Endothelial cell of umbilical vein (primary cell): Measurements from ENCODE around the gene DGKI. TPM values are rescaled to one million over a fixed set of nuclear protein-coding genes. Genes with fewer than 3 reads are reported as not detected.

ENCODE experiments used
- BruUV-seq: library from RNA; stranded (reverse); fragments of 400-500 nt; replicated peaks from 2 replicates; lab custom pipeline; 2021; lab: Mats Ljungman, UMichigan
- CTCF ChIA-PET: fragments of 300-600, 350-600 bp; sonication (Branson Sonifier 250); formaldehyde crosslinking; loops from one replicate; lab custom pipeline; 2021; ENCODE audit warnings: antibody characterized with exemption, inconsistent platforms; lab: Charles Lee
- POLR2A ChIA-PET: fragments of 300-600, 350-600 bp; sonication (Branson Sonifier 250); formaldehyde crosslinking; loops from one replicate; lab custom pipeline; 2021; ENCODE audit warnings: antibody characterized with exemption, inconsistent platforms; lab: Charles Lee
- DNase-seq: peaks from one replicate; pipeline ENCODE4 v3.0.0-alpha.2; 2011; ENCODE audit warnings: low read depth, low spot score
- FAIRE-seq: peaks from 2 replicates; lab custom pipeline; 2011; peaks lifted over from hg19 to GRCh38; lab: Jason Lieb, UNC
- H2AFZ ChIP-seq: 2 replicates; pipeline ENCODE4 v1.6.0; 2012; ENCODE audit warnings: low read depth, low read length, control low read depth, inconsistent platforms
- H3K27ac ChIP-seq: 2 replicates; pipeline ENCODE4 v1.5.1; 2011; ENCODE audit warnings: low read depth, mild to moderate bottlenecking, control low read depth, low read length, moderate library complexity; ENCODE audit not compliant: insufficient read depth
- H3K27me3 ChIP-seq, 2 experiments: 2 replicates each; pipeline versions ENCODE4 v1.6.0 to v1.6.1; 2011; ENCODE audit warnings: low read length in 2 of 2, mixed read lengths in 1 of 2; ENCODE audit not compliant: control insufficient read depth in 2 of 2, insufficient read depth in 2 of 2
- H3K36me3 ChIP-seq, 2 experiments: 2 replicates in 1 of 2; 3 replicates in 1 of 2; pipeline ENCODE4 v1.5.1; 2011; ENCODE audit warnings: low read length in 2 of 2, mild to moderate bottlenecking in 1 of 2, moderate library complexity in 1 of 2; ENCODE audit not compliant: control insufficient read depth in 2 of 2, insufficient read depth in 2 of 2; ENCODE audit errors: extremely low read depth in 1 of 2
- H3K4me1 ChIP-seq: 3 replicates; pipeline ENCODE4 v1.5.1; 2011; ENCODE audit warnings: mild to moderate bottlenecking, low read length; ENCODE audit not compliant: control insufficient read depth, insufficient read depth; ENCODE audit errors: extremely low read depth
- H3K4me2 ChIP-seq: 2 replicates; pipeline ENCODE4 v1.6.1; 2011; ENCODE audit warnings: low read length, control low read depth, mixed read lengths; ENCODE audit not compliant: insufficient read depth
- H3K4me3 ChIP-seq, 3 experiments: fragments of 200-600 bp in 1 of 3; sonication (generic), shearing (Covaris generic) in 1 of 3; replicated peaks in 1 of 3; 2 replicates each; pipeline ENCODE4 v1.5.1; 2011 to 2016; ENCODE audit warnings: control low read depth in 3 of 3, low read length in 3 of 3, mild to moderate bottlenecking in 2 of 3, inconsistent platforms in 1 of 3, low read depth in 1 of 3, moderate library complexity in 1 of 3; ENCODE audit not compliant: insufficient read depth in 1 of 3
- H3K79me2 ChIP-seq: 2 replicates; pipeline ENCODE4 v1.6.0; 2012; ENCODE audit warnings: low read length, inconsistent platforms; ENCODE audit not compliant: control insufficient read depth, insufficient read depth
- H3K9ac ChIP-seq: replicated peaks from 2 replicates; pipeline ENCODE3; 2011; ENCODE audit warnings: low read length, control low read depth; ENCODE audit not compliant: insufficient read depth; ENCODE audit errors: extremely low read depth
- H3K9me1 ChIP-seq: replicated peaks from 3 replicates; pipeline ENCODE4 v1.6.0; 2011; ENCODE audit warnings: mild to moderate bottlenecking, low read length; ENCODE audit not compliant: control insufficient read depth, insufficient read depth; ENCODE audit errors: extremely low read depth
- H3K9me3 ChIP-seq: replicated peaks from 2 replicates; pipeline ENCODE4 v1.5.1; 2012; ENCODE audit warnings: low read length, inconsistent platforms; ENCODE audit not compliant: control insufficient read depth, insufficient read depth
- H4K20me1 ChIP-seq: replicated peaks from 2 replicates; pipeline ENCODE3; 2011; ENCODE audit warnings: mild to moderate bottlenecking, low read length; ENCODE audit not compliant: control insufficient read depth, insufficient read depth; ENCODE audit errors: extremely low read depth
- EZH2 ChIP-seq: IDR thresholded peaks from 2 replicates; pipeline ENCODE4 v1.6.1; 2012; ENCODE audit warnings: borderline replicate concordance, low read depth, mild to moderate bottlenecking, moderate library complexity, low read length, inconsistent platforms; ENCODE audit not compliant: severe bottlenecking
- FOS ChIP-seq: IDR thresholded peaks from 2 replicates; pipeline ENCODE4 v1.6.1; 2011; ENCODE audit warnings: mild to moderate bottlenecking, low read length, moderate library complexity, borderline replicate concordance; ENCODE audit not compliant: insufficient read depth
- GATA2 ChIP-seq: IDR thresholded peaks from 2 replicates; pipeline ENCODE4 v1.7.0; 2011; ENCODE audit warnings: low read depth, mild to moderate bottlenecking, moderate library complexity, mixed read lengths, low read length; ENCODE audit not compliant: insufficient read length, insufficient read depth
- JUN ChIP-seq: IDR thresholded peaks from 2 replicates; pipeline ENCODE4 v1.6.1; 2011; ENCODE audit warnings: borderline replicate concordance, low read depth; ENCODE audit not compliant: insufficient read length, insufficient read depth
- MYC ChIP-seq: IDR thresholded peaks from one replicate; pipeline ENCODE4 v1.6.1; 2011; ENCODE audit warnings: mild to moderate bottlenecking, low read depth, low read length
- POLR2A ChIP-seq: IDR thresholded peaks from 2 replicates; pipeline ENCODE4 v1.6.1; 2012; ENCODE audit warnings: low read depth, mild to moderate bottlenecking, control low read depth, low read length
- POLR2AphosphoS5 ChIP-seq: IDR thresholded peaks from 2 replicates; pipeline ENCODE4 v1.6.1; 2012; ENCODE audit warnings: low read depth, mild to moderate bottlenecking, control low read depth, low read length, moderate library complexity; ENCODE audit not compliant: insufficient read depth
- dilution Hi-C: fragments of 300-500 bp; cut with MboI; formaldehyde crosslinking; loops from one replicate; pipeline ENCODE4 v1.15.0; 2019; ENCODE audit warnings: low sequenced_read_pairs; ENCODE audit not compliant: extremely low pct_ligation_motif_present
- intact Hi-C: fragments of 100-400 bp; cut with micrococcal nuclease; formaldehyde crosslinking; loops from one replicate; pipeline ENCODE4 v1.10.0; 2022
- polyA plus RNA-seq, 4 experiments: library from polyadenylated mRNA; depleted of rRNA in 3 of 4; stranded (reverse) in 3 of 4; unstranded in 1 of 4; fragments of >200 nt; gene quantifications; 2 replicates each; pipeline versions ENCODE4 v1.2.1 to v1.2.3, GENCODE V29; 2011 to 2012; ENCODE audit warnings: missing spikeins in 1 of 4
- total RNA-seq: library from RNA; stranded (reverse); gene quantifications from 2 replicates; pipeline ENCODE4 v1.2.3, GENCODE V29; 2021
- TF ChIP-seq, protein P1 (sequence below): IDR thresholded peaks from 2 replicates; pipeline ENCODE4 v1.6.1; 2011; ENCODE audit not compliant: insufficient read depth, insufficient read length
- TF ChIP-seq, protein P2 (sequence below), 2 donors: IDR thresholded peaks; 1 replicate in 1 of 2; 2 replicates in 1 of 2; pipeline ENCODE4 v1.5.1; 2011; ENCODE audit warnings: low read length in 2 of 2, mild to moderate bottlenecking in 2 of 2, moderate library complexity in 2 of 2, control low read depth in 1 of 2, inconsistent platforms in 1 of 2, low read depth in 1 of 2; ENCODE audit not compliant: insufficient read depth in 1 of 2; ENCODE audit errors: extremely low read depth in 1 of 2

The DGKI gene
- total and polyA plus RNA-seq, 2 donors (not counting 3 experiments of a cell fraction or from before 2014, with no cell fraction given) = 0.11 to 0.51 TPM

DNA sequence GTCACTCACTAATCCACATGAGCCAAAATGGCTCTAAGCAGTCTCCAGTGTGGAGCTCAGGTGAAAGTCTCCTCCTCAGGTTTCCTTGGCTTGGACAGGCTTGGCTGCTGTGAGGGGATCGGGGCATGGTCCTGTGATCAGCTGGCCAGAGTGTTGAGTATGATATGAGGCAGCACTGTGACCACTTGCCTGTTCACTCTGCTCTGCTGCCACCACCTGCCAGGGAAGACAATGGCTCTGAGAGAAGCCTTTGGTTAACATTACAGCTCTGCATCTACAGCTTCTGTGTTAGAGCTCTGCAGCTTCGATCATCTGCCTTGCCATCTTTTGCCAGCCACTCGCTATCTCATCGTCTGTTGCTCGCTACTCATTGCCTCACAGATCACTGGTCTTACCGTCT is 483.1 kb downstream of the DGKI start:
- no TSS peak for BruUV-seq
- H3K27ac ChIP-seq = no peak overlapping the region
- ChIA-PET POLR2A (no interaction called here), CTCF (interaction anchor here (0.6 kb wide), 1 partner anchor 1875 kb away, joined by 3 read pairs; no protein-coding TSS in a partner anchor)
- no peak overlapping the region for H3K4me3 ChIP-seq
- H3K79me2 ChIP-seq = no peaks in the 10 kb centered on the region
- no peak for DNase-seq
- H3K9me3 ChIP-seq = no peaks in the 10 kb centered on the region
- H3K9ac ChIP-seq = no peak overlapping the region
- H3K27me3 ChIP-seq = no peaks in the 10 kb centered on the region
- no peaks in the 10 kb centered on the region for H4K20me1 ChIP-seq
- no peaks in the 10 kb centered on the region for H3K9me1 ChIP-seq
- H3K4me1 ChIP-seq = no peaks in the 10 kb centered on the region
- FAIRE-seq = no peak
- no peaks in the 10 kb centered on the region for H3K36me3 ChIP-seq
- TF ChIP-seq POLR2AphosphoS5 (no peak), GATA2 (no peak), JUN (no peak)
- intact Hi-C loops (no loop called here), dilution Hi-C loops (no loop called here)
- no peak overlapping the region for H2AFZ ChIP-seq
- no peak overlapping the region for H3K4me2 ChIP-seq

DNA sequence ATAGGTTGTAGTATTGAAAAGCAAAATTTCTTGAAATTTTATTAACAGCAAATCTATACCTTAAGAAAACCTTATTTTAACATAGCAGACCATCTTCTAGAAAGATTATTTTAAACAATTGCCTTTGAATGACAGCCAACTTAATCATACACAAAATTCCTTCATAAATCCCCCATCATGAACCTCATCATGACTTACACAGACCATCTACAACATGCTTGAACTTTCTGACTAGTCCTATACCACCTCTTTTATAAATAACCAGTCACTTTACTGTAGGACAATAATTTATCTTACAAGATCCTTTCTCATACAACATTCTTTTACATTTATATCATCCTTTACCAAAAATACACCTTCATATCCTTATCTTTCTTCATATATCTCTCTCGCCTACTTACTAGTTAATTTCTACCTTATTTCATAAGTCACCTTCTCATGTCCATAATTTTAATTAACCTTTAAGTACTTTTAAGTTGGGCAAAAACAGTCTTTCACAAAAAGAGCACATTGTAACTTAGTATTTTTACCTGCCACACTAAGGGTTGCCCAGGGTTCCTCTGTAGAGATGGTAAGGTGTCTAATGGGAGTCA is 486.6 kb downstream of the DGKI start:
- Histone ChIP-seq H3K9me3 (no peaks in the 10 kb centered on the region), H4K20me1 (no peaks in the 10 kb centered on the region), H3K36me3 (no peaks in the 10 kb centered on the region), H3K9ac (no peak overlapping the region), H3K9me1 (no peaks in the 10 kb centered on the region), H3K27me3 (no peaks in the 10 kb centered on the region), H3K79me2 (no peaks in the 10 kb centered on the region), H3K4me2 (no peak overlapping the region), H3K4me1 (no peaks in the 10 kb centered on the region), H2AFZ (no peak overlapping the region), H3K27ac (no peak overlapping the region), H3K4me3 (no peak overlapping the region)
- DNase-seq (no peak), FAIRE-seq (no peak)
- dilution Hi-C loops (no loop called here), intact Hi-C loops (no loop called here)
- ChIA-PET POLR2A (no interaction called here), CTCF (no interaction called here)
- no TSS peak for BruUV-seq
- no peak for TF ChIP-seq POLR2AphosphoS5
- TF ChIP-seq, protein P1, sequence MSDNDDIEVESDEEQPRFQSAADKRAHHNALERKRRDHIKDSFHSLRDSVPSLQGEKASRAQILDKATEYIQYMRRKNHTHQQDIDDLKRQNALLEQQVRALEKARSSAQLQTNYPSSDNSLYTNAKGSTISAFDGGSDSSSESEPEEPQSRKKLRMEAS = no peak
- no peak for TF ChIP-seq GATA2
- TF ChIP-seq POLR2A = no peak
- TF ChIP-seq EZH2 = no peak
- no peak for TF ChIP-seq JUN
- TF ChIP-seq FOS = no peak
- no peak for TF ChIP-seq MYC
- TF ChIP-seq, protein P2, sequence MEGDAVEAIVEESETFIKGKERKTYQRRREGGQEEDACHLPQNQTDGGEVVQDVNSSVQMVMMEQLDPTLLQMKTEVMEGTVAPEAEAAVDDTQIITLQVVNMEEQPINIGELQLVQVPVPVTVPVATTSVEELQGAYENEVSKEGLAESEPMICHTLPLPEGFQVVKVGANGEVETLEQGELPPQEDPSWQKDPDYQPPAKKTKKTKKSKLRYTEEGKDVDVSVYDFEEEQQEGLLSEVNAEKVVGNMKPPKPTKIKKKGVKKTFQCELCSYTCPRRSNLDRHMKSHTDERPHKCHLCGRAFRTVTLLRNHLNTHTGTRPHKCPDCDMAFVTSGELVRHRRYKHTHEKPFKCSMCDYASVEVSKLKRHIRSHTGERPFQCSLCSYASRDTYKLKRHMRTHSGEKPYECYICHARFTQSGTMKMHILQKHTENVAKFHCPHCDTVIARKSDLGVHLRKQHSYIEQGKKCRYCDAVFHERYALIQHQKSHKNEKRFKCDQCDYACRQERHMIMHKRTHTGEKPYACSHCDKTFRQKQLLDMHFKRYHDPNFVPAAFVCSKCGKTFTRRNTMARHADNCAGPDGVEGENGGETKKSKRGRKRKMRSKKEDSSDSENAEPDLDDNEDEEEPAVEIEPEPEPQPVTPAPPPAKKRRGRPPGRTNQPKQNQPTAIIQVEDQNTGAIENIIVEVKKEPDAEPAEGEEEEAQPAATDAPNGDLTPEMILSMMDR (IDR thresholded peaks at IDR 0.05; ENCODE audit: extremely low read depth in 1 of 2, insufficient read depth in 1 of 2, low read depth in 1 of 2, low read length in 2 of 2) = no peak
